ENCODE data around the gene DKC1.

DKC1 gene

DNA sequence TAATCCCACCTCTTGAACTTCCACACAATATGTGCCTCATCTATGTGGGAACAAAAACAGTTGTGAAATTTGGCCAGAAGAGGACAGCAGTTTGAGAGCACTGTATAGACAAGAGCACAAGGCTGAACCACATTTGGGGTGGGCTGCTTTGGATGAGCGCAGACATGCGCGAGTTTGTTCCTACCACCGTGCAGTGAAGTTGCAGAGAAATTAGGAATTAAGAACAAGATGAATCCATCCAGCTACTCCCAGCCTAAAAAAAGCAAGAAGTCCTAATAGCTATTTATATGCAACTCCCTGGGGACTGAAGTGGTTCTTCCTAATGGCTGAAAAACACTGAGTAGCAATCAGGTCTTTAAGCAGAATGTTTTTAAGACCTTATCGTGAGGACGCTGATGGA, 12.8 kb upstream of the DKC1 start:
- TF ChIP-seq, protein P1, sequence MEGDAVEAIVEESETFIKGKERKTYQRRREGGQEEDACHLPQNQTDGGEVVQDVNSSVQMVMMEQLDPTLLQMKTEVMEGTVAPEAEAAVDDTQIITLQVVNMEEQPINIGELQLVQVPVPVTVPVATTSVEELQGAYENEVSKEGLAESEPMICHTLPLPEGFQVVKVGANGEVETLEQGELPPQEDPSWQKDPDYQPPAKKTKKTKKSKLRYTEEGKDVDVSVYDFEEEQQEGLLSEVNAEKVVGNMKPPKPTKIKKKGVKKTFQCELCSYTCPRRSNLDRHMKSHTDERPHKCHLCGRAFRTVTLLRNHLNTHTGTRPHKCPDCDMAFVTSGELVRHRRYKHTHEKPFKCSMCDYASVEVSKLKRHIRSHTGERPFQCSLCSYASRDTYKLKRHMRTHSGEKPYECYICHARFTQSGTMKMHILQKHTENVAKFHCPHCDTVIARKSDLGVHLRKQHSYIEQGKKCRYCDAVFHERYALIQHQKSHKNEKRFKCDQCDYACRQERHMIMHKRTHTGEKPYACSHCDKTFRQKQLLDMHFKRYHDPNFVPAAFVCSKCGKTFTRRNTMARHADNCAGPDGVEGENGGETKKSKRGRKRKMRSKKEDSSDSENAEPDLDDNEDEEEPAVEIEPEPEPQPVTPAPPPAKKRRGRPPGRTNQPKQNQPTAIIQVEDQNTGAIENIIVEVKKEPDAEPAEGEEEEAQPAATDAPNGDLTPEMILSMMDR (conservative IDR thresholded peaks at IDR 0.05; ENCODE audit: low read length), result no peak
- H3K4me3 ChIP-seq (ENCODE audit: low read length), result no peak overlapping the region
- DNase-seq (ENCODE audit: low read depth), result no peak

DNA sequence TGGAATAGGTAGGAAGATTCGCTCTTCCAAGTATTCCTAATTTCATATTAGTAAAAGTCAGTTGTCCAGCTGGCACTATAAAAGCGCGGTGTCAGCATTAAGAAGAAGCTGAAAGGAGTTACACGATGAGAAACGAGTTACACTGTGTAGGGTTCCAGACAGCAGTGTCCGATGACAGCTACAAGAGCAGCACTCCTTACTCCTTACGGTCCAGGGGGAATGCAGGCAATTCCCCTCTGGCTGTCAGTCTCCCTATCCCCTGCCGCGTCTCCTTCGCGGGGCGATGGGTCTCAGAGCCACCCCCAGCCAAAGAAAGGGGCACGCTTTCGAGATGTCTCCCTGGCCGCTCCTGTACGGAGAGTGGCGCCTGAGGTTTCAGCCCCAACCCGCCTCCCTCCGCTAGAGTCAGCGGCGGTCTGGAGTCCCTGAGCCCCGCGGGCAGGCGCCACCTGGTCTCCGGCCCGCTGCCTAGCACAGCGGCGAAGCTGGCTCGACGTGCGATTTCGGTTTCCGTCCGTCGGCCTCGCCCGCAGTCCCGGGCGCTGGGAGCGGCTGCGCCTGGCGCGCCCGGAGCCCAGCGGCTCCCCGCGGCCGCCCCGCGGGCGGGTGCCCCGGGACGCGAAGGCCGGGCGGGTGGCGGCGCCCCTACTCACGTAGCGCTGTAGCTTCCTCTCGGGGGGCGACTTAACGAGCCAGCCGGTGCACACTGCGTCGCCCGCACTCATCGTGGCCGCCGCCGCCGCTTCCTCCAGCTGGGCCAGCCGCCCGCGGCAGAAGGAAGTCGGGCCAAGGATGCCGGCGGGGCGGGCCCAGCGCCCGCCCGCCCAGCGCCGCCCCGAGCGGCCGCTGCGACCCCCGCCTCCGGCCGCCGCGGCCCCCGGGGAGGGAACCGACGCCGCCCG, 12.1 kb upstream of the DKC1 start, which contains the start of gene GAB3:
Gene GAB3, minus strand, starts transcription at position 777 of the 902 bp plus-strand sequence. Its CDS starts 52 bp downstream, at position 725.
- H3K4me3 ChIP-seq (ENCODE audit: low read length), result peak within 1 kb of the TSS; percentile 50
- TF ChIP-seq, protein P1 (conservative IDR thresholded peaks at IDR 0.05; ENCODE audit: low read length), result no peak
- DNase-seq (ENCODE audit: low read depth), result no peak

DNA sequence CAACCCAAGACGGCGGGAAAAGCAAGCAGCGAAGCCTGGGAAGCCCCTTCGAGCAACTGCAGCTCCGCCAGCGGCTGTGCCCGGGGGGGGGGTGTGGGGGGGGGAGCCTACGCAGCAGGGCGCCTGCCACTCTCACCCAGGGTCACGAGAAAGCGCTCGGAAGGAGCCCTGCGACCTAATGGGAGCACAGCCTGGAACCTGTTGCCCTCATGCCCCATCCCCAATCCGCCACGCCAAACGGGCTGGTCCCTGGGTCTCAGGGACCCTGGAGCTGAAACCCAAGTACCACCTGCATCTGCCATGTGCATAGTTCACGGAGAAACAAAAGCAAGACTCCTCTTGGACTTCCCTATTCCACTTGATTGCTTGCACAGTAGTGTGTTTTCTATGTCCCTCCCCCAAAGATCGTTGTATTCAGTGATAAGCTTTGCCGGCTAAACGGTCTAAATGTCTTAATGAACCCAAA, 11.4 kb upstream of the DKC1 start:
- no peak overlapping the region; the same call in 1 of the 2 replicates for H3K4me3 ChIP-seq (ENCODE audit: low read length)
- DNase-seq (ENCODE audit: low read depth), result no peak

DNA sequence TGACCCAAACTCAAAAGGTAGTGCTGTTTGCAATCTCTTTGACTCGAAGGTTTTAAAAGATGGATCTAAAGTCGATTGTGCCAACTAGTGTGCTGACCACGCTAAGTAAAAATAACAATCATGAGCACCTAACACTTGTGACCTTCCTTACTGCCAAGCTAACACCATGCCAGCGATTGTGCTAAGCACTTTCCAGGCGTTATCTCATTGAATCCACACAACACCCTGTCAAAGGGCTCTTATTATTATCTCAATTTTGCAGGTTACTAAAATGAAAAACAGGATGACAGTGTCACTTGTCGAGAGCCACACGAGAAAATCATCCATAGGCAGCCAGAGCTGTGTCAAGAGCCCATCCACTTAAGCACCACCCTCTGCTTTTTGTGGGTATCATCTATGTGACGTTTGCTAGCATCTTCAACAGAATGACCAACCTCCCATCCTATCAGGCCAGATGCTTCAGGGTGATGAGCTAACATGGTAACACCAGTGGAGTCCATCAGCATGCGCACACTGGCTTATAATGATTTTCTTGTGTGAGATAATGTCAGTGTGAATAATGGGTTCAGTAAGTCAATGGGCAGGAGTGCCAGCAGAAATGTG, 10.9 kb upstream of the DKC1 start:
- no peak overlapping the region for H3K4me3 ChIP-seq (ENCODE audit: low read length)
- TF ChIP-seq, protein P1 (conservative IDR thresholded peaks at IDR 0.05; ENCODE audit: low read length), result no peak

More for the DNA sequence above, 11.4 kb upstream of the DKC1 start:
- TF ChIP-seq, protein P1 (conservative IDR thresholded peaks at IDR 0.05; ENCODE audit: low read length), result no peak

DNA sequence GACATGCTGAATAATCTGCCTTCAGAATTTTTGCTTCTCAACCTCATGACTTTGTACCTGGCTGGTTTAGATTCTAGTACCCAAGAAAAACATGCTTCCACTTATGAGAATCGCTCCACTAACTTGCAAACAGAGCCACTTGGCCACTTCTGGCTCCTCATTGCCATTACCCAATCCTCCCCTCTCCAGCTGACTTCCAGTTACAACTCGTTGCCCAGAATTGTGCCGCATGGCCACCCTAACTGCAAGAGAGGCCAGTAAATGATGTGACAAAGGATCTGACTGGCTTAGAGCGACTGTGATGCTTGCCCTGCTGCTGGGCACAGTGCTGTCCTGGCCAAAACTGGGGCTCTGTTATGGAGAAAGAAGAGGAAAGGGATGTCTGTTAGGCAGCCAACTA, 4.0 kb upstream of the DKC1 start:
- TF ChIP-seq, protein P1 (conservative IDR thresholded peaks at IDR 0.05; ENCODE audit: low read length), result no peak
- no peak for DNase-seq (ENCODE audit: low read depth)
- no peak overlapping the region for H3K4me3 ChIP-seq (ENCODE audit: low read length)

More for the DNA sequence above, 10.9 kb upstream of the DKC1 start:
- no peak for DNase-seq (ENCODE audit: low read depth)

DNA sequence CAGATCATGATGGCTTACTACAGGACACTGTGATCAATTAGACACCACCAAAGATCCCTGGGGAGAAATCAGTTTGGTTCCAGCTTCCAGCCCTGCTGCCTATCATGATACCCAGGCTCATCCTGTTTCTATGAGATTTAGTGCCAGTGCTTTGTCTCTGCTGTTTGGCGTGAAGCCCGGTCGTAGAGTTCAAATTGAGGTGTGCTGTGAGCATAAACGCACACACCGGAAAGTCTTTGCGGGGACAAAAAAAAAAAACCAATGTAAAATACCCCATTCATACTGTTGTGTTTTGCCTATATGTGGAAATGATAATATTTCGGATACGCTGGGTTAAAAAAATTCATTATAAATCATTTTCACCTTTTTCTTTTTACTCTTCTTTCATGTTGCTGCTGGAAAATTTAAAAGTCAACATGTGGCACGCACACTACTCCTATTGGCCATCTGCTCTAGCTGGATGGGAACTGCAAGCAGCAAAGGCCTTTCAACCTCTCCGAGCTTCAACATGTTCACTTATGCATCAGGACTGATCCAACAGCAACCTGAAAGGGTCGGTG, 607 bp upstream of the DKC1 start:
- H3K4me3 ChIP-seq (ENCODE audit: low read length), result peak overlapping the region; percentile 68
- TF ChIP-seq, protein P1 (conservative IDR thresholded peaks at IDR 0.05; ENCODE audit: low read length), result no peak
- DNase-seq (ENCODE audit: low read depth), result no peak
